OCI-LY7 (cell line): ENCODE results near the gene GRID1. TPM values are rescaled to one million over a fixed set of nuclear protein-coding genes. Genes with fewer than 3 reads are reported as not detected.

ENCODE experiments used
- BruUV-seq: library from RNA; stranded (reverse); fragments of 400-500 nt; replicated peaks from 2 replicates; lab custom pipeline; 2021; lab: Mats Ljungman, UMichigan
- CTCF ChIA-PET: fragments of 300-600 bp; sonication (Branson Sonifier 250); formaldehyde crosslinking; loops from one replicate; lab custom pipeline; 2022; ENCODE audit warnings: antibody characterized with exemption; ENCODE audit not compliant: unreplicated experiment; lab: Charles Lee
- POLR2A ChIA-PET: fragments of 300-600 bp; sonication (Branson Sonifier 250); formaldehyde crosslinking; loops from one replicate; lab custom pipeline; 2022; ENCODE audit warnings: antibody characterized with exemption; lab: Charles Lee
- DNase-seq: peaks from one replicate; pipeline ENCODE4 v3.0.0-alpha.2; 2015; ENCODE audit warnings: low spot score
- H2AFZ ChIP-seq: fragments of 200-600 bp; sonication (generic), shearing (Covaris generic); 2 replicates; pipeline ENCODE4 v1.6.1; 2014; ENCODE audit warnings: mild to moderate bottlenecking, antibody characterized with exemption, low read length, moderate library complexity
- H3K27ac ChIP-seq: fragments of 200-600 bp; sonication (generic); 2 replicates; pipeline ENCODE4 v1.5.1; 2014; ENCODE audit warnings: mixed run types, low read depth, mild to moderate bottlenecking, moderate library complexity, low read length, inconsistent platforms; ENCODE audit not compliant: poor library complexity, severe bottlenecking
- H3K36me3 ChIP-seq: fragments of 200-600 bp; sonication (generic); 2 replicates; pipeline ENCODE4 v1.6.1; 2014; ENCODE audit warnings: mild to moderate bottlenecking, antibody characterized with exemption, low read length, moderate library complexity, mixed read lengths; ENCODE audit not compliant: insufficient read depth
- H3K4me1 ChIP-seq: fragments of 200-600 bp; sonication (generic); 2 replicates; pipeline ENCODE4 v1.5.1; 2014; ENCODE audit warnings: mild to moderate bottlenecking, low read length; ENCODE audit not compliant: insufficient read depth, poor library complexity, severe bottlenecking
- H3K4me2 ChIP-seq: fragments of 200-600 bp; sonication (generic); 2 replicates; pipeline ENCODE4 v1.6.1; 2014; ENCODE audit warnings: mild to moderate bottlenecking, low read length
- H3K4me3 ChIP-seq: fragments of 200-600 bp; sonication (generic); 2 replicates; pipeline ENCODE4 v1.5.1; 2014; ENCODE audit warnings: mild to moderate bottlenecking, low read depth, low read length; ENCODE audit not compliant: poor library complexity, severe bottlenecking
- H3K79me2 ChIP-seq: fragments of 200-600 bp; sonication (generic); 2 replicates; pipeline ENCODE4 v1.6.1; 2016; ENCODE audit warnings: low read depth, mild to moderate bottlenecking, low read length, moderate library complexity, mixed read lengths; ENCODE audit not compliant: insufficient read depth
- H3K9me2 ChIP-seq: fragments of 200-600 bp; sonication (generic); 2 replicates; pipeline ENCODE4 v1.6.1; 2016; ENCODE audit warnings: mild to moderate bottlenecking, low read length, mixed read lengths; ENCODE audit not compliant: insufficient read depth
- H3K9me3 ChIP-seq: fragments of 200-600 bp; sonication (generic); 2 replicates; pipeline ENCODE4 v1.6.1; 2014; ENCODE audit warnings: mild to moderate bottlenecking, mixed run types, low read length, mixed read lengths
- H4K20me1 ChIP-seq: fragments of 200-600 bp; sonication (generic); 2 replicates; pipeline ENCODE4 v1.6.1; 2014; ENCODE audit warnings: mild to moderate bottlenecking, antibody characterized with exemption, low read length, moderate library complexity, mixed read lengths; ENCODE audit not compliant: insufficient read depth
- EZH2phosphoT487 ChIP-seq: fragments of 200-600 bp; sonication (generic); IDR thresholded peaks from 2 replicates; pipeline ENCODE4 v1.6.1; 2018; ENCODE audit warnings: low read depth, borderline replicate concordance, mild to moderate bottlenecking, mixed run types, antibody characterized with exemption, low read length, moderate library complexity, mixed read lengths
- intact Hi-C: fragments of 100-400 bp; cut with micrococcal nuclease; formaldehyde crosslinking; loops from one replicate; pipeline ENCODE4 v1.10.0; 2022; ENCODE audit not compliant: unreplicated experiment
- total RNA-seq, 2 experiments: library from RNA; depleted of rRNA in 1 of 2; stranded (reverse); fragments of >200 nt in 1 of 2; shearing (Covaris generic) in 1 of 2; gene quantifications; 2 replicates each; pipeline ENCODE4 v1.2.3, GENCODE V29; 2014 to 2022
- TF ChIP-seq, protein P1 (sequence below): fragments of 200-600 bp; sonication (generic); conservative IDR thresholded peaks from 2 replicates; pipeline ENCODE4 v1.5.1; 2014; ENCODE audit warnings: mild to moderate bottlenecking, antibody characterized with exemption, low read length, moderate library complexity, mixed read lengths

Gene GRID1
- total RNA-seq, 2 experiments from 2014 or later: 1.6 to 3.7 TPM

GRCh38 chr10:86286236-86287109, 80.1 kb downstream of the GRID1 start:
- DNase-seq: no peak
- peaks cover 6% of the 10 kb centered on the region for H3K4me1 ChIP-seq
- no peaks in the 10 kb centered on the region for H3K36me3 ChIP-seq
- ChIA-PET CTCF (no interaction called here), POLR2A (no interaction called here)
- no peak overlapping the region for H3K27ac ChIP-seq
- no peak overlapping the region for H3K4me3 ChIP-seq
- H3K79me2 ChIP-seq: no peaks in the 10 kb centered on the region
- intact Hi-C loops: no loop called here
- no peak for TF ChIP-seq EZH2phosphoT487
- TF ChIP-seq, protein P1, sequence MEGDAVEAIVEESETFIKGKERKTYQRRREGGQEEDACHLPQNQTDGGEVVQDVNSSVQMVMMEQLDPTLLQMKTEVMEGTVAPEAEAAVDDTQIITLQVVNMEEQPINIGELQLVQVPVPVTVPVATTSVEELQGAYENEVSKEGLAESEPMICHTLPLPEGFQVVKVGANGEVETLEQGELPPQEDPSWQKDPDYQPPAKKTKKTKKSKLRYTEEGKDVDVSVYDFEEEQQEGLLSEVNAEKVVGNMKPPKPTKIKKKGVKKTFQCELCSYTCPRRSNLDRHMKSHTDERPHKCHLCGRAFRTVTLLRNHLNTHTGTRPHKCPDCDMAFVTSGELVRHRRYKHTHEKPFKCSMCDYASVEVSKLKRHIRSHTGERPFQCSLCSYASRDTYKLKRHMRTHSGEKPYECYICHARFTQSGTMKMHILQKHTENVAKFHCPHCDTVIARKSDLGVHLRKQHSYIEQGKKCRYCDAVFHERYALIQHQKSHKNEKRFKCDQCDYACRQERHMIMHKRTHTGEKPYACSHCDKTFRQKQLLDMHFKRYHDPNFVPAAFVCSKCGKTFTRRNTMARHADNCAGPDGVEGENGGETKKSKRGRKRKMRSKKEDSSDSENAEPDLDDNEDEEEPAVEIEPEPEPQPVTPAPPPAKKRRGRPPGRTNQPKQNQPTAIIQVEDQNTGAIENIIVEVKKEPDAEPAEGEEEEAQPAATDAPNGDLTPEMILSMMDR: no peak
- H2AFZ ChIP-seq: no peak overlapping the region
- H4K20me1 ChIP-seq: no peaks in the 10 kb centered on the region
- no peaks in the 10 kb centered on the region for H3K9me2 ChIP-seq
- no TSS peak for BruUV-seq
- H3K4me2 ChIP-seq: no peak overlapping the region
- no peaks in the 10 kb centered on the region for H3K9me3 ChIP-seq

- ChIA-PET CTCF (no interaction called here), POLR2A (no interaction called here)
- no peak overlapping the region for H3K4me3 ChIP-seq
- intact Hi-C loops: no loop called here
- no peaks in the 10 kb centered on the region for H4K20me1 ChIP-seq
- H3K79me2 ChIP-seq: no peaks in the 10 kb centered on the region
- TF ChIP-seq, protein P1: no peak
- TF ChIP-seq EZH2phosphoT487: no peak
- no peak for DNase-seq
- H3K36me3 ChIP-seq: no peaks in the 10 kb centered on the region
- no peaks in the 10 kb centered on the region for H3K9me3 ChIP-seq
- no peak overlapping the region for H3K27ac ChIP-seq
- no peak overlapping the region for H2AFZ ChIP-seq
- peaks cover 6% of the 10 kb centered on the region for H3K4me1 ChIP-seq
- H3K4me2 ChIP-seq: no peak overlapping the region
- BruUV-seq: no TSS peak
- no peaks in the 10 kb centered on the region for H3K9me2 ChIP-seq
Measured at GRCh38 chr10:86285136-86285790, 81.3 kb downstream of the GRID1 start.
